Glomerular visceral epithelial cell (primary cell): Measurements from ENCODE around the gene GJC2.
A peak's percentile ranks its signal among the peaks of the same experiment; 100 is the strongest.

Source experiments
- DNase-seq: peaks from one replicate; pipeline ENCODE4 v3.0.0-alpha.2; 2016; ENCODE audit errors: extremely low spot score

GJC2 gene

DNA sequence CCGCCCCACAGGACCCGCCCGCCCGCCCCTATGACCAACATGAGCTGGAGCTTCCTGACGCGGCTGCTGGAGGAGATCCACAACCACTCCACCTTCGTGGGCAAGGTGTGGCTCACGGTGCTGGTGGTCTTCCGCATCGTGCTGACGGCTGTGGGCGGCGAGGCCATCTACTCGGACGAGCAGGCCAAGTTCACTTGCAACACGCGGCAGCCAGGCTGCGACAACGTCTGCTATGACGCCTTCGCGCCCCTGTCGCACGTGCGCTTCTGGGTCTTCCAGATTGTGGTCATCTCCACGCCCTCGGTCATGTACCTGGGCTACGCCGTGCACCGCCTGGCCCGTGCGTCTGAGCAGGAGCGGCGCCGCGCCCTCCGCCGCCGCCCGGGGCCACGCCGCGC is 8.0 kb downstream of the GJC2 start:
- no peak for DNase-seq

DNA sequence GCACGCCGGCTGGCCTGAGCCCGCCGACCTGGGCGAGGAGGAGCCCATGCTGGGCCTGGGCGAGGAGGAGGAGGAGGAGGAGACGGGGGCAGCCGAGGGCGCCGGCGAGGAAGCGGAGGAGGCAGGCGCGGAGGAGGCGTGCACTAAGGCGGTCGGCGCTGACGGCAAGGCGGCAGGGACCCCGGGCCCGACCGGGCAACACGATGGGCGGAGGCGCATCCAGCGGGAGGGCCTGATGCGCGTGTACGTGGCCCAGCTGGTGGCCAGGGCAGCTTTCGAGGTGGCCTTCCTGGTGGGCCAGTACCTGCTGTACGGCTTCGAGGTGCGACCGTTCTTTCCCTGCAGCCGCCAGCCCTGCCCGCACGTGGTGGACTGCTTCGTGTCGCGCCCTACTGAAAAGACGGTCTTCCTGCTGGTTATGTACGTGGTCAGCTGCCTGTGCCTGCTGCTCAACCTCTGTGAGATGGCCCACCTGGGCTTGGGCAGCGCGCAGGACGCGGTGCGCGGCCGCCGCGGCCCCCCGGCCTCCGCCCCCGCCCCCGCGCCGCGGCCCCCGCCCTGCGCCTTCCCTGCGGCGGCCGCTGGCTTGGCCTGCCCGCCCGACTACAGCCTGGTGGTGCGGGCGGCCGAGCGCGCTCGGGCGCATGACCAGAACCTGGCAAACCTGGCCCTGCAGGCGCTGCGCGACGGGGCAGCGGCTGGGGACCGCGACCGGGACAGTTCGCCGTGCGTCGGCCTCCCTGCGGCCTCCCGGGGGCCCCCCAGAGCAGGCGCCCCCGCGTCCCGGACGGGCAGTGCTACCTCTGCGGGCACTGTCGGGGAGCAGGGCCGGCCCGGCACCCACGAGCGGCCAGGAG is 8.6 kb downstream of the GJC2 start:
- no peak for DNase-seq

DNA sequence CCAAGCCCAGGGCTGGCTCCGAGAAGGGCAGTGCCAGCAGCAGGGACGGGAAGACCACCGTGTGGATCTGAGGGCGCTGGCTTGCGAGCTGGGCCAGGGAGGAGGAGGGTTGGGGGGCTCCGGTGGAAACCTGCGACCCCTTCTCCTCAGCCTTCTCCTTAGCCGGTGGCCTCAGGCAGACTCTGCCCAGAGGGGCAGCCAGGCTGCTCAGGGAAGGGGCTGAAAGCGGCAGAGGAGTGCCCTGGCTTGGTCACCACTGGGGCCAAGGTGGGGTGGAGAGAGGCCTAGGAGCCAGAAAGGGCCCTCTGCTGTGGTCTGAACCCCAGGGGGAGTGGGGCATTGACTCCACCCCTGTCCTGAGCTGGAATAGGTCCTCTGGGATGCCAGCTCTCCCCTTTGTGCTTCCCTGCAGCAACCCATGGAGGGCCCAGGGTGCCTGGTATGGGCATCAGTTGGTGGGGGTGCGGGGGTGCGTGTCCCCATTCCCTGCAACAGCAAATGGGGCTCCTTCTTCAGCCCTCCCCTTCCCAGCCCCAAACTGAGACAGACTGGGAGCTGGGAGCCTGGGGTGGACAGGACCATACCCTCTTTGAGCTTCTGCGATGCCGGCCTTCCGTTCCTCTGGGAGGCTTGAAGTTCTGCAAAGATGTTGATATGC is 9.4 kb downstream of the GJC2 start:
- DNase-seq = no peak

DNA sequence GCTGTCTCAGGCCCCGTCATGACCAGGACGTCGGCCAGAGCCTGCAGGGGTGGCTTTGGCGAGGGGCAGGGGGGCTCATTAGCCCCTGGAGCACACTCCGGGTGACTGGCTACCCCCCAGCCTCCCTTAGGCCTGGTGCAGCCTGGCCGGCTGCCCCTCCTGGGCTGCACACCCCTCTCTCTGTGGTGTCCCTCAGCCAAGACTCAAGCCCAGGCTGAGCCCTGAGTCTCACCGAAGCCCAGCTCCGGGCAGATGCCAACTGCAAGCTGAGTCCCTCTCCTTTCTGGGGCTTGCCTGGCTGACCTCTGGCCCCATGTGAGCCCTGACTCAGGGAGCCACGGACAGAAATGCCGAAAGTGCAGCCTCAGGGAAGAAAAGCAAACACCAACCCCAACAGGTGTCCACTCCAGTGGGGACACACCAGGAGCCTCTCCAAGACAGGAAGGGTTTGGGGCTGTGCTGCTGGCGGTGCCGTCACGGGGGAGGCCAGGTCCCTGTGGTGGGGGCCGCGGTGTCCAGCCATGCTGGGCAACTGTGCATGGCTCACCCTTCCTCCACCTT is 10.6 kb downstream of the GJC2 start:
- DNase-seq = no peak

DNA sequence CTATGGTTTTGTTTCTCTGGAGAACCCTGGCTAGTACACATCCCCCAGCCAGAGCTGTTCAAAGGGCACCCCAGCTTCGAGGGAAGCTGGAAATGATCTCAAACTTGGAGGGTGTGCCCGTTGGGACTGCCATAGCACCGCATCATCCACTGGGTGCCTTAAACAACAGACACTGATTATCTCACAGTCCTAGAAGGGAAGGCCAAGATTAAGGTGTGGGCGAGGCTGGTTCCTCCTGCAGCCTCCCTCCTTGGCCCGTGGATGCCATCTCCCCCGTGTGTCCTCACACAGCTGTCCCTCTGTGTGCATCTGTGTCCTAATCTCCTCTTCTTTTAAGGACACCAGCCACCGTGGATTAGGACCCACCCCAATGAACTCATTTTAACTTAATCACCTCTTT is 11.6 kb downstream of the GJC2 start:
- DNase-seq = no peak

DNA sequence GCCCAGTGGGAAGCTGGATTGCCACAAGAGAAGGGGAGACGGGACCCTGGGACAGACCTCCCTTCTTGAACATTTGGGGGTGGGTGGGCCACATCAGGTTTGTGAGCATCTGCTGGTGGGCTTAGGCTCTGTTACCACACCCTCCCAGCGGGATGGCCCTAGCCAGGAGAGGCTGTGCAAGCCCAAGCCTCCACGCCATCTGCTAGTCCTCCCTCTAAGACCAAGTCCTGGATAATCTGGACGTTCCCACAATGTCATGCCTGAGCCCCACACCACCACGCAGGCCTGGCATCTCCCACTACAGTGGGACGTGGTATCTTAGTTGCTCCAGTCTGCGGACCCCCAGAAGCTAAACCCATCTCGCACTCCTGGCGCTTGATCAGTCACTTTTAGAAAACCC is 12.1 kb downstream of the GJC2 start:
- no peak for DNase-seq

DNA sequence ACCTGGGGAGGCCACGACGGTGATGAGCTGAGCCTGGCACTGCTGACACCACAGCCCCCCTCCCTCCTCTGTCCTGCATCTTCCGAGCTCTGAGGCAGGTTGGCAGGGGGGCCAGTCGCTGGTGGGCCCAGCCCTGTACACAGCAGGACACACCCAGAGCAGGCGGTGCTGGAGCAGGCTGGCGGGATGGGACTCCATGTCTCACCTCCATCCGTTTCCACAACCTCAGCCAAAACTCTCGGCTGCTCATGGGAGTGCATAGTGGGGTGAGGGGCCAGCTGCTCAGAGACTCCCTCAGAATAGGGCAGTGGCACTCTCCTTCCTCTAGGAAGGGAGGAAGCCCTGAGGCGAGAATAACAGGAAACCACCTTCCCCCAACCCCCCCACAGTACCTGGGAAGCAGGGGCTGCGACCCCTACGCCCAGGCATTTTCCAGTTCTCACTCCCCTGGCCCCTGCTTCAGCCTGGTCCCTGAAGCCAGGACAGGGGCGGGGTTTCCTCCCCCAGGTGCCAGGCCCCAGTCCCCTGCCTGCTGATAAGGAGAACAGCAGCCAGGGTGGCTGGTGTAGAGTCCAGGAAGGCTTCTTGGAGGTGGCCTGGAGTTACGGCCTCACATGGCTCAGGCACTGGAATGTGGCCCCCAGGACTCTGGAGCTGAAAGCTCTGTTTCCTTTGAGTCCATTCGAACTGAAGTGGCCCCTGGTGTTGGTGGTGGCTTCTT is 12.7 kb downstream of the GJC2 start:
- no peak for DNase-seq

DNA sequence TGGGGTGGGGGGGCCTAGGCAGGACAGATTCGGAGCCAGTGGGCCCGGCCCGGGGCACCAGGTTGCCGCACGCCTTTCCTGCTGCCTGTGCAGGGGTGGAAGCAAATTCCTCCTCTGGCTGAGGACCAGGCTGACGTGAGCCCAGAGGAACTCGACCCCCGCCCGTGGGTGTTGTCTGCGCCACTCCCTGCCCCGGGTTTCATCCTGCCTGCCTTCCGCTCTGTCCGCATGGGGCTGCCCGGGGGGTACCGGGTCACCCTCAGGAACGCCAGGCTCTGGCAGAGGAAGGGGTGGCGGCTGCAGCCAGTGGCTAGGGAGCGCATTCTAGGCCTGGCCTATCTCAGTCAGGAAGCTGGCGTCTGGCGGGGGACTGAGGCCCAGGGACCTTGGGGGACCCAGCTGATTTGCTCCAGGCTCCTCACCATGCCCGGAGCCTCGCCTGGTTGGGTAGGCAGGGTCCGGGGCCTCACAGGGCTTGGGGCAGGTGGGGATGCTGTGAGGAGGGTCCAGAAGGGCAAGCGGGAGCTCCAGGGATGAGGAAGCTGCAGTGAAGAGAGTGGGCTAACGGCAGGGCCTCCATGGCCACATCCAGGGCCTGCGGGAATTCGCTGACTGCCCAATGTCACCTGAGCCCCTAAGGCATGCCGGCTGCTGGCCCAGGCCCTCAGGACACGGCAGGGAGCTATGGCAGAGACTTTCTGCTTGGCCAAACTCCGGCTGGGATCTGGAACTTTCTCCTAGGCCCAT is 13.4 kb downstream of the GJC2 start:
- no peak for DNase-seq

DNA sequence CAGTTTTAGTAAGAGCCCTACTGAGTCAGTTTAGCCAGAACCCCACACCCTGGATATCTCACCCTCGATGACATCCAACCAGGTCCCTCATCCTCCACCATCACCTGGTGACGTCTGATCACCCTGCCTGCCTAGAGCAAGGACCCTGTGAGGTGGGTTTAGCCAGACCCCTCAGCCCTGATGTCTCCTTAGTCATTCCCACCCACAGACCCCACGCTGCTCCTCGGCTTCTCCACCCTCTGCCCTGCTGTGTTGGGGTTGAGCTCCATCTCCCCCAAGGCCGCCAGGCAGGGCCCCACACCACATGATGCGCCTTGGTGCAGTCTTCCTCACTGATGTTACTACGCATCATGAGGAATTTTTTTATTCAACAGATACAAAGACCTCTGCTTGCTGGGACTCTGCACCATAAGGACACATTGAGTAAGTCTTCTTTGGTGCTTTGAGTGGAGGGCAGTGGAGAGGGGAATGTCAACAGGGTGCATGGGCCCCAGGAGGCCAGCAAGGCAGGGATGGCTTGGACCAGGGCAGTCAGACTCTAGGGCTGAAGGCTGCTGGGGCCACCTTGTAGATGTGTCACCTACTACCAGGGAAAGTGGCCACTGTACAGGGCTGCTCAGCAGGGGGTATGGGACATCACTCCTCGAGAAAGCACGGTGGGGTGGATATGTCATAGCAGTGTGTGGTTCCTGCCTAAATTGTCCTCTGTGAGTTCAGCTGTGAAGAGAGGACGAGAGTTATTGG is 14.2 kb downstream of the GJC2 start:
- DNase-seq = no peak

DNA sequence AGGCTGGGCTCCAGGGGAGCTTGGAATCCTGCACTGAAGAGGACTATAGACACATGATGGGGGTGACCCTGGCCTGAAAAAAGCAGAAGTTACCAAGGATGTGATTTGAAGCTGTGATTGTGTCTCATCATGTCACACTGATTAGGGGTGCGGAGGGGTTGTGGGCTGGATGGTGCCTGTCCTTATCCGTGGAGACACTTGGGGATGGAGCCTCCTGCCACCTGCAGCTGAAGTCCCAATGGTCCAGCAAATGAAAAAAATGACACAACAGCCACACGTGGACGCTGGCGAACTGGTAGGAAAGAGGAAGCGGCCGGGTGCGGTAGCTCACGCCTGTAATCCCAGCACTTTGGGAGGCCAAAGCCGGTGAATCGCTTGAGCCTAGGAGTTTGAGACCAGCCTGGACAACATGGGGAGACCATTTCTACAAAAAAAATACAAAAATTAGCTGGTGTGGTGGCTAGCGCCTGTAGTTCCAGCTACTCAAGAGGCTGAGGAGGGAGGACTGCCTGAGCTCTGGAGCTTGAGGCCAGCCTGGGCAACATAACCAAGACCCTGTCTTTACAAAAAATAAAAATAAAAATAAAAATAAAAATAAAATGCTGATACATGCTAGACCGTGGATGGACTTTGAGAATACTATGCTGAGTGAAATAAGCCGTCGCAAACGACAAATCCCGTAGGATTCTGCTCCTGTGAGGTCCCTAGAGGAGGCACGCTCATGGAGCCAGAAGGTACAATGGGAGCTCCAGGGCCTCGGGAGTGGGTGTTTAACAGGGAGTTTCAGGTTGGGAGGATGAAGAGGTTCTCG is 15.0 kb downstream of the GJC2 start:
- DNase-seq = no peak

DNA sequence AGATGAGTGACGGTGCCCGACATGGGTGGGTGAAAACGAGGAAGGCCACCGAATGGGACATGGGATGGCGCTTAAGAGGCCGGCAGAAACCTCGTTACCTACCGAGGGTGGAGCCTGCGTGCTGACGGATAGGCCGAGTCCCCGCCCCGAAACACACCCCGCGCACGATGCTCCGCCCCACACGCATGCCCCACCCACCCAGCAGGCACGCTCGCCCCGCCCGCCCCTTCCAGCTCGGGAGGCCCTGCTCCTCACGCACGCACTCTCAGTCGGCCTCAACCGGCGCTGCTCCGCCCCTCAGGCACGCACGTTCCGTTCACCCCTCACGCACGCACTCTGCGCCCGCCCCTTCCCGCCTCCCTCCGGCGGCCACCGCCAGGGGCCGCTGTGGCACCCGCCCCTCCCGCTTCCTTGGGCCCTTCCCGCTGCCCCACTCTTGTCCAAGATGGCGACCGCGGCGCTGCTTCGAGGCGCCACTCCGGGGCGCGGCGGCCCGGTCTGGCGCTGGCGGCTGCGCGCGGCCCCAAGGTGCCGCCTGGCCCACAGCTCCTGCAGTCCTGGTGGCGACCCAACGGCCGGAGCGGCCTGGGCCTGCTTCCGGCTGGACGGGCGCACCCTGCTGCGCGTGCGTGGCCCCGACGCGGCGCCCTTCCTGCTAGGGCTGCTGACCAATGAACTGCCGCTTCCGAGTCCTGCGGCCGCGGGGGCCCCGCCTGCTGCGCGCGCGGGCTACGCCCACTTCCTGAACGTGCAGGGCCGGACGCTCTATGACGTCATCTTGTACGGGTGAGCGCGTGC is 15.8 kb downstream of the GJC2 start, which contains the start of gene IBA57:
Gene IBA57 (plus strand): TSS at position 433 of the 798 bp plus-strand sequence. CDS start 13 bp downstream, at position 446.
- DNase-seq = peak; percentile 99

DNA sequence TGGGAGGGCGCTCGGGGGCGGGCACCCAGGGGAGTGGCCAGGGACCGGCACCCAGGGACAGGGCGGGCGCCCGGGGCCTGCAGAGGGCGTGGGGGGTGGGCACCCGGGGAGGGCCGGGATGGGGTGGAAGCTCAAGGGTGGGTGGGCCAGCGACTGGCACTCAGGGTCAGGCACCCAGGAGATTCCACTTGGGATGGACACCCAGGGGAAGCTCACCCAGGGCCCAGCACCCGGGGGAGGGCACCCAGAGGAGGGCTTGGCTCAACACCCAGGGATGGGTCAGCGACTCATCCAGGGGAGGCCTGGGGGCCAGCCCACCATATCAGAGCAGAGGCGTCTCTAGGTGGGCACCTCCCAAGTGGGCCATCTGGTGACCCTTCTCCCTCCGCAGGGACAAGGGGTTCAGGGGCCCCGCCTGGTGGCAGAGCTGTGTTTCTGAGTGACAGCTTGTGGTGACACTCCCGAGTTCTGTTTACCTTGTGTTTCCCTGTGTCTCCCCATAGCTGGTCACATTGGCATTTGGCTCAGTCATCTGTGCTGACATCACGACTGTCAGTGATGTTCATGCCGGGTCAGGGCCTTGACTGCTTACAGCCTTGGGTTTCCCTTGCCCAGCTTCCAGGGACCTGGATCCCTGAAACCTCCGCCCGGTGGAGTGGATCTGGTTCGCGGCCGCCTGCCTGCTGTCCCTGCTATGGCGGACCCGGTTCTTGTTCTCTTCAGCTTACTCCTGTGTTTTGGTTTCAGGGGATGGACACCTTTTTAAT is 16.6 kb downstream of the GJC2 start:
- DNase-seq = peak; percentile 56

DNA sequence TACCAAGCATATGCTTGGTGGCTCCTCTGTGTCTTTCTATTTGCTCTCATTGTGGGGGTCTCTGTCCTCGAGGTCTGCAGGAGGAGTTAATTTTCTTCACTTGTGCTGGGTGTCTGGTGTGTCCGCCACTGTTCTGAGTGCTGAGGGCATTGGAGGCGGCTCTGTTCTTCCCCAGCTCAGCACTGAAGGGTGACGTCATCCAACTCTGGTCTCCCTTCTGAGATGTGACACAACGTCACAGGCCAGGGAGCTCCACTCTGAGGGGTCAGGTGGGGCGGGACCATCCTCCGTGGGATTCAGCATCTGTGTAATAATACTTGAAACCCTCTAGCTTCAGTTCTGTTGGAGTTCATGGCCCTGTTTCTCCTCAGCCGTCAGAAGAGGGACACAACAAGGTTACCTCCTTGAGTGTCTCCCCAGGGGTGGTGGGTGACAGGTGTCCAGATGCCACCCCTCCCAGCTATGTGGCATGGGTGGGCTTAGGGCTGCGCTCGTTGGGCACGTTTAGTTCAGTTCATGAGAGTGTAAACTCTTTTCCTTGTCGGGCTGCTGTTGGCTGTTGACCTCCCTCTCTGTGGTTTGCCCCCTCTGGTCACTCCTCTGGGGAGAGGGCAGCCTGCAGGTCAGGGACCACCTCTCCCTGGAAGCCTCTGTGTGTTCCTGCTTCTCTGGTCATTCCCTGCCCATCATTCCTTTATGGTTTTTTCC is 19.0 kb downstream of the GJC2 start:
- no peak for DNase-seq

DNA sequence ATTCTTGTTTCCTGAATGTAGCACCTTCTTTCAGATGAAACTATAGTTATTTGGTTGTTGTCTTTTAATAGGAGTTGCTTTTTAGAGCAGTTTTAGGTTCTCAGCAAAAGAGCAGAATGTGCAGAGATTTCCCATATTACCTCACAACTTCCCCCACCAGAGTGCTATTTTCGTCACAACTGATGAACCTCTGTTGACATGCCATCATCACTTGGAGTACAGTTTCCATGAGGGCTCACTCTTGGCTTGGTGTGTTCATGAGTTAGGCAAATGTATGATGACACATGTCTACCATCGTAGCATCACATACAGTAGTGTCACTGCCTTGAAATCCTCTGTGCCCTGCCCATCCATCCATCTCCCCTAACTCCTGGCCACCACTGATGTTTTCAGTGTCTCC is 19.6 kb downstream of the GJC2 start:
- DNase-seq = no peak

DNA sequence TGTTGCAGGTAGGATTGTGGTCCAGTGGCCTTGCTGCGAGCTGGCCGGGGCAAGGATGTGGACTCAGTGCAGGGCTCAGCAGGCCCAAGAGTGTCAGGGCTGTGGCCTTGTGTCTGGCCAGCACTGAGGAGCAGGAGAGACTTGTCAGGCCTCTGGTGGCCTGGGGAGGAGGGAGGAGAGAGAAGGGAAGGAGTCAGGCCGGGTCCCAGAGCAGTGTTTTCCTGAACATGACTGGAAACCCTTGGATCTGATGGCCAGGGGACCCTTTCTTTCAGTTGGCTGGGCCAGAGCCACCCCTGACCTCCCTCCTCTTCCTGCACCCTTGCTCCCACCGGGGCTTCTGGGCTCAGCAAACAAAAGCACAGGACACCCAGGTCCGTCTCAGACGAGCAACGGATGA is 20.9 kb downstream of the GJC2 start:
- no peak for DNase-seq

DNA sequence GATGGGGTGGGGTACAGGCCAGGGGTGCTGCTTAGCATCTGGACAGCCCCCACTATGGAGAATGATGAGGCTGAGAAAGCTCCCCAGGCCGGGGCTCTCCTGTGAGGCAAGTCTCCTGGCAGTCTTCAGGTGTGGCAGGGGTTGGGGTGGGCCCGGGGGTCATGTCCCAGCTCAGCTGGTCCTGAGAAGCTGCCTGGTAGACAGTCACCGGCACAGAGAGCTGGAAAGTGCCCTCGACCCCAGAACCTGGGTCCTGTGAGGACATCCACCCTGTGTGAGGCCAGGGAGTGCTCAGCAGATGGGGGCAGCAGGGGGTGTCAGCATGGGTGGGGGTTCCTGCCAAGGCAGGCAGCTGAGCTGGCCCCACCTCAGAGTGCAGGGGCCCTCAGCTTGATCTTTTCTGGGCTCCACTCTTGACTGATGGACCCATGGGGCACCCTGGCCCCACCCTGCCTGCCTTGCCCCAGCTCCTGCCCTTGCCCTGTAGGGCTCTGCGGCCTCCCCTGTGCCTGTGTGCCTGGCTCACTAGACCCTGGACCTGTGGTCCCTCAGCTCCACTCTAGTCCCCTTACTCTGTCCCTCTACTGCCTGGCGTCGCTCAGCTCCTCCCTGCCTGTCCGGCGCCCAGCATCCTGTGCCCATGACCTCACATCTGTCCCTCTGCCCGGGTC is 21.6 kb downstream of the GJC2 start:
- no peak for DNase-seq
